ENCODE measurements around the gene BACH2.
A peak's percentile ranks its signal among the peaks of the same experiment; 100 is the strongest.

The BACH2 gene

DNA sequence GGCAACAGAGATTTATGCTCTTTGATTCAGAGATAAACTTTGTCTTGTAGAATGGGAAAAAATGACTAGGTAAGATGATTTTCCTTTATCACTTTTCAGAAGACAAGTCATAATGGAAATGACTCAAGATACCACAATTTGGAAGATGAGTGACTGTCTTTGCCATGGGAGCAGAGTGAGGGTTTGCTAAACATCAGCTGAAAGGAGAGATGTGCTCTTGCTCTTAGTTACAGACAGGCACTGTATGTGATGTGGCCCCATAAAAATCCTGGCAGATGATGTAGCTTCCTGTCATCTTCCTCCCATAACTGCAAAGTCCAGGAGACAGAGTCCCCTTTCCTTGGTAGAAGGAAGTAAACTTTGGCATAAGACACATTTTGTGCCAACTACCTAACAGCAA, 47.6 kb downstream of the BACH2 start:
- Histone ChIP-seq H2AFZ (ENCODE audit: low read depth) (no peak overlapping the region), H3K9ac (no peak overlapping the region), H3K27ac (no peak overlapping the region), H3K27me3 (ENCODE audit: insufficient read depth, low read depth) (no peaks in the 10 kb centered on the region), H4K20me1 (ENCODE audit: insufficient read depth) (no peaks in the 10 kb centered on the region), H3K79me2 (ENCODE audit: insufficient read depth, low read depth) (no peaks in the 10 kb centered on the region), H3K4me3 (IDR thresholded peaks at IDR 0.05; ENCODE audit: insufficient read depth, low read depth, low read length) (no peak overlapping the region), H3K4me2 (no peak overlapping the region), H3K4me1 (ENCODE audit: low read depth, poor library complexity, severe bottlenecking) (peaks cover 50% of the 10 kb centered on the region), H3K36me3 (ENCODE audit: insufficient read depth) (no peaks in the 10 kb centered on the region)
- TF ChIP-seq, protein P1, sequence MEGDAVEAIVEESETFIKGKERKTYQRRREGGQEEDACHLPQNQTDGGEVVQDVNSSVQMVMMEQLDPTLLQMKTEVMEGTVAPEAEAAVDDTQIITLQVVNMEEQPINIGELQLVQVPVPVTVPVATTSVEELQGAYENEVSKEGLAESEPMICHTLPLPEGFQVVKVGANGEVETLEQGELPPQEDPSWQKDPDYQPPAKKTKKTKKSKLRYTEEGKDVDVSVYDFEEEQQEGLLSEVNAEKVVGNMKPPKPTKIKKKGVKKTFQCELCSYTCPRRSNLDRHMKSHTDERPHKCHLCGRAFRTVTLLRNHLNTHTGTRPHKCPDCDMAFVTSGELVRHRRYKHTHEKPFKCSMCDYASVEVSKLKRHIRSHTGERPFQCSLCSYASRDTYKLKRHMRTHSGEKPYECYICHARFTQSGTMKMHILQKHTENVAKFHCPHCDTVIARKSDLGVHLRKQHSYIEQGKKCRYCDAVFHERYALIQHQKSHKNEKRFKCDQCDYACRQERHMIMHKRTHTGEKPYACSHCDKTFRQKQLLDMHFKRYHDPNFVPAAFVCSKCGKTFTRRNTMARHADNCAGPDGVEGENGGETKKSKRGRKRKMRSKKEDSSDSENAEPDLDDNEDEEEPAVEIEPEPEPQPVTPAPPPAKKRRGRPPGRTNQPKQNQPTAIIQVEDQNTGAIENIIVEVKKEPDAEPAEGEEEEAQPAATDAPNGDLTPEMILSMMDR (conservative IDR thresholded peaks at IDR 0.05; ENCODE audit: low read depth, low read length) = no peak

DNA sequence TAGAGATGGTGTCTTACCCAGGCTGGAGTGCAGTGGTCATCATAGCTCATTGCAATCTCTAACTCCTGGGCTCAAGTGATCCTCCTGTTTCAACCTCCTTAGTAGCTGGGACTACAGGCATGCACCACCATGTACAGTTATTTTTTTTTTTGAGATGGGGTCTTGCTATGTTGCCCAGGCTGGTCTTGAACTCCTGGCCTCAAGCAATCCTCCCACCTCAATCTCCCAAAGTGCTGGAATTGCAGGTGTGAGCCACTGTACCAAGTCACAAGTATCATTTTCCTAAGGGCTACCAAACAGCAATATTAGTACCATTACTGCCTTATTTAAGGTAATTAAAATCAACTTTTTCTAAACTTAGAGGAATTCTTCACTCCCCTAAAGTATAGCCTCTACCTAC, 49.4 kb downstream of the BACH2 start:
- Histone ChIP-seq H3K79me2 (ENCODE audit: insufficient read depth, low read depth) (no peaks in the 10 kb centered on the region), H4K20me1 (ENCODE audit: insufficient read depth) (no peaks in the 10 kb centered on the region), H3K27me3 (ENCODE audit: insufficient read depth, low read depth) (no peaks in the 10 kb centered on the region), H3K4me3 (IDR thresholded peaks at IDR 0.05; ENCODE audit: insufficient read depth, low read depth, low read length) (no peak overlapping the region), H2AFZ (ENCODE audit: low read depth) (no peak overlapping the region), H3K27ac (no peak overlapping the region), H3K4me2 (no peak overlapping the region), H3K36me3 (ENCODE audit: insufficient read depth) (no peaks in the 10 kb centered on the region), H3K4me1 (ENCODE audit: low read depth, poor library complexity, severe bottlenecking) (peaks cover 32% of the 10 kb centered on the region), H3K9ac (no peak overlapping the region)
- TF ChIP-seq, protein P1 (conservative IDR thresholded peaks at IDR 0.05; ENCODE audit: low read depth, low read length) = no peak

DNA sequence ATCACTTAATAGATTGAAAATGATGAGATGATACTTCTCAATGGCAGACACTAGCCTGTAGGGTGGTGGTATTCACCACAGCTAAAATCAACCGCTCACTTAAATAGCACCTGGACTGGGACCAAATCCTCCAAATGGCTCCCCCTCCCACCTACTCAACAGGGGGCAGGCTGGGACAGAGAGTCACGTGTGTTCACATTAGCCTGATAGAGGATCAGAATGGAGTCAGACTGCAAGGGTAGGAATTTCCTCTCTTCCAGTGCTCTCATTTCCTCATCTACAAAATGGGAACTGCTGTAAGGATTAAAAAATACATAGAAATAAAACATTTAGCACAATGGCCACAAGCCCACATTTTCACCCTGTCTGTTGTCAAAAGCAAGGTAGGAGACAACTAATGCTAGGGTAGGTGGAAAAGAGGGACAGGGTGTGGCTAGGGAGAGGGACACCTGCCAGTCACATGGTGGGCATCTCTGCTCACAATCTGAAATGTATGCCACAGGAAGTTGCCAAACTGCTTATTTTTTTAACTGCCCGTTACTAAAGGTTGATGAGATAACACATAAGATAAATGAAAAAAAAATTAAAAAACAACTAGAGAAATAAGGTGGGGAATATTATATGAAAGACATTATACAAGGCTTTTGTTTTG, 55.3 kb downstream of the BACH2 start:
- TF ChIP-seq, protein P1 (conservative IDR thresholded peaks at IDR 0.05; ENCODE audit: low read depth, low read length) = no peak
- no peak overlapping the region for H2AFZ ChIP-seq (ENCODE audit: low read depth)
- peaks cover 43% of the 10 kb centered on the region for H3K4me1 ChIP-seq (ENCODE audit: low read depth, poor library complexity, severe bottlenecking)
- no peaks in the 10 kb centered on the region for H3K27me3 ChIP-seq (ENCODE audit: insufficient read depth, low read depth)
- no peak overlapping the region for H3K27ac ChIP-seq
- H3K4me2 ChIP-seq = no peak overlapping the region
- H4K20me1 ChIP-seq (ENCODE audit: insufficient read depth) = no peaks in the 10 kb centered on the region
- no peak overlapping the region for H3K4me3 ChIP-seq (IDR thresholded peaks at IDR 0.05; ENCODE audit: insufficient read depth, low read depth, low read length)
- no peaks in the 10 kb centered on the region for H3K79me2 ChIP-seq (ENCODE audit: insufficient read depth, low read depth)
- H3K36me3 ChIP-seq (ENCODE audit: insufficient read depth) = no peaks in the 10 kb centered on the region
- no peak overlapping the region for H3K9ac ChIP-seq

DNA sequence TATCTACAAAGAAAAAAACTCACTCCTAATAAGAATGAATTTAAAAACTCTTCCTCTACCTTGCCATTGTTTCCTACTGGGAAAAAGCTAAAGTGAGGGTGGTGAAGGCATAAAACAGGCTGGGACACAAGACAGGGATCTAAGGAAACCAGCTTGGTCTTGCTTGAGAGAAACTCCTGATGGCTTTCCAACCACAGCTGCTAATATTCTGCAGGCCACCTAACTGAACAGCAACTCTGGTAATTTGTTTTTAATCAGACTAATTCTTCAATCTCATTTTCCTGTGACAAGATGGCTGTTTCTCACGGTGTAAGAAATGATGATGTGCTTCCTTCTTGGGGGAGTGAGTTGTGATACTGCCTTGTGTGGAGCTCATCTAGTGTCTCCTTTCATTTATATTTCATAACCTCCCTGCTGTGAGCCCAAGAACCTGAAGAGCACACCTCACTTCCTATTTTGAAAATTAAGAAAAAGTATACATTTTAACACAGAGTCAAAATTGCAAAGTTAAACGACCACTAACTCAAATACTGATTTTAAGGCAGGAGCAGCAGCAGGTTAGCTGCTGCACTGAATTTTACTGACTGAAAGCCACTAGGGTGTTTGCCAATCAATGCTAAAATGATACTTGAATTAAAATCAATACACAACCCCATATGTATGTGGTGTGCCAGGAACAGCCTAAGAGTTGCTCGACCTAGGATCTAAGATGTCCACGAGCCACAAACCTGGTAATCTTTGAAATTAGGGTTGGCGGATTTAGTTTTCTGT, 58.0 kb downstream of the BACH2 start:
- no peaks in the 10 kb centered on the region; the same call in 1 of the 2 replicates for H3K79me2 ChIP-seq (ENCODE audit: insufficient read depth, low read depth)
- H3K9ac ChIP-seq = no peak overlapping the region
- no peaks in the 10 kb centered on the region for H3K27me3 ChIP-seq (ENCODE audit: insufficient read depth, low read depth)
- H3K4me2 ChIP-seq = peak overlapping the region; percentile 31; the same call in 1 of the 2 replicates
- H3K4me1 ChIP-seq (ENCODE audit: low read depth, poor library complexity, severe bottlenecking) = peaks cover 43% of the 10 kb centered on the region
- H3K27ac ChIP-seq = no peak overlapping the region; the same call in 1 of the 2 replicates
- no peaks in the 10 kb centered on the region for H4K20me1 ChIP-seq (ENCODE audit: insufficient read depth)
- H2AFZ ChIP-seq (ENCODE audit: low read depth) = no peak overlapping the region
- H3K4me3 ChIP-seq (IDR thresholded peaks at IDR 0.05; ENCODE audit: insufficient read depth, low read depth, low read length) = no peak overlapping the region
- TF ChIP-seq, protein P1 (conservative IDR thresholded peaks at IDR 0.05; ENCODE audit: low read depth, low read length) = no peak
- H3K36me3 ChIP-seq (ENCODE audit: insufficient read depth) = no peaks in the 10 kb centered on the region
